ENCODE data around the gene NTRK3.

GRCh38 chr15:88019656-88020055 is 236.9 kb downstream of the NTRK3 start:
- TF ChIP-seq CTCF (IDR thresholded peaks at IDR 0.05; ENCODE audit: low read depth, low read length, poor library complexity, severe bottlenecking) (no peak), EZH2phosphoT487 (IDR thresholded peaks at IDR 0.05; ENCODE audit: borderline replicate concordance, low read length) (no peak)
